AML-193 (cell line): ENCODE results near the gene TOLLIP.
"Not testable (repeated sequence)": the region's sequence is repeated elsewhere in the genome, so short reads cannot be mapped to it uniquely, and the experiment has no call there.

ENCODE experiments used
- DNase-seq, 2 experiments: peaks; one replicate each; lab custom pipeline; 2025; lab: John Stamatoyannopoulos, UW

TOLLIP gene

DNA sequence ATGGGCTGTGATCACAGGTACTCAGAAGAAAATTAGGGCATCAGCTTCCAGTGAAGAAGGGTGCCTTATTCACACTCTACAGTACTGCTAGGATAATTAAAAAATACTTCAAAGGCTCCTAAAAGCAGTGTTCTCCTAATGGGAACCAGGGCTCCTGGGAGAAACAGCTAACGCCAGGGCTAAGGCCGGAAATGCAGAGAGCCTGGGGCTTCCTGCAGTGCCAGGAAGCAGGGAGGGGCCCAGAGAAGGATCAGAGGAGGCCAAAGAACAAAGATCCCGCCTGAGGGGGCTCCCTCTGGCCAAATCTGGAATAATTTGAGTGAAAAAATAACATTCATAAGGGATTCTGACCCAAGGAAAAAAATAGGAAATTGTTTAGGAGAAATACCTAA, 27.5 kb downstream of the TOLLIP start:
- DNase-seq, result no peak

DNA sequence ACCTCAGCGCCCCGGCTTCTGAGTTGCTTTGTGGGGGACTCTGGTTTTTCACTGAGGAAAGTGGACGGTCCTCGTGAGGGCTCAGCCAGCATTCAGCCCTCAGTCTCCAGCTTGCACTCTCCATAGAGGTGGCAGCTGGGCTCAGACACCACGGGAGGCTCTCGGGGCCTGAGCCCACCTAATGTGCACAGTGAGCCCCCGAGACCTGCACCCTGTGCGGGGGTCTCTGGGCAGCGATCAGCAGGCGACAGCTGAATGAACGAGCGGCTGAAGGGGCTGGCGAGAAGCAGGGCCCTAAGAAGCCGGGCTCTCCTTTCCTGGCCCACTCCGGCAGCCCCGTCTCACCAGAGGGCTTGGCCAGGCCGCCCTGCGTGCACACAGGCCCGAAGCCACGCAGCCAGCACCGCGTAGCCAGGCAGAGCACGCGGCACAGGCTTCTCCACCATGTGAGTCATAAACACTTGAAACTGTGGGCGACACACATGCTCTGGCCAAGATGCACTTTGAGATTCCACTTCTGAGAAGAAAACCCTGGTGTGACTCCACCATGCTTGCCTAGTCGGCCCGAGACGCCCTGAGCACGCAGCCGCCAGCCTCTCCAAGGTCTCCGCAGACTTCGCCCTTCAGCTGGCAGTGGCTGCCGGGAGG, 28.0 kb downstream of the TOLLIP start:
- no peak for DNase-seq

GRCh38 chr11:1280116-1281035, 29.1 kb downstream of the TOLLIP start:
- DNase-seq, result no peak

GRCh38 chr11:1279674-1280055, 29.8 kb downstream of the TOLLIP start:
- no peak for DNase-seq

GRCh38 chr11:1278766-1279673, 30.4 kb downstream of the TOLLIP start:
- DNase-seq, result no peak

DNA sequence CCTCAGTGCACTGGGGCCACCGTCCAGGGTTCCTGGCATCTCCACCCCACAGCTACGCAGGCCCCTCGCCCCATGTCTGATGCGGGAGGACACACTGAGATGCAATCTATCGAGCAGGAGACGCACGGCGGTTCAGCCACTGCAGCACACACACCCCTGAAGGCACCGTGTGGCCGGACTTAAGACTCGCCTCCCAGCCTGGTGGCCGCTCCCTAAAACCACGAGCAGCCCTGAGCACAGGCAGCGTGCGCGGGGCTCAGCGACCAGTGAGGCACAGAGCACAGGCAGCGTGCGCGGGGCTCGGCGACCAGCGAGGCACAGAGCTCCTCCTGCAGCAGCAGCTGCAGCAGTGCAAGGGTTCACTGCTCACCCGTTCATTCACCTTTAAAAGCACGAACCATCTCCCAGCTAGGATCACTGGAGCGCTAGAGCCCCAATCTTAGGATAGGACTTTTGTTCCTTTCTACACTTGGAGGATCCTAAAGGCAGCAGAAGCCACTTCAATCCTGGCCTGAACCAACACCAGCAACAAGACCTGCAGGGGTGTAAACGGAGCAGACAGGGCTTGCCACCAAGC, 31.4 kb downstream of the TOLLIP start:
- DNase-seq, result no peak

GRCh38 chr11:1276866-1277615, 32.4 kb downstream of the TOLLIP start:
- DNase-seq, result no peak

DNA sequence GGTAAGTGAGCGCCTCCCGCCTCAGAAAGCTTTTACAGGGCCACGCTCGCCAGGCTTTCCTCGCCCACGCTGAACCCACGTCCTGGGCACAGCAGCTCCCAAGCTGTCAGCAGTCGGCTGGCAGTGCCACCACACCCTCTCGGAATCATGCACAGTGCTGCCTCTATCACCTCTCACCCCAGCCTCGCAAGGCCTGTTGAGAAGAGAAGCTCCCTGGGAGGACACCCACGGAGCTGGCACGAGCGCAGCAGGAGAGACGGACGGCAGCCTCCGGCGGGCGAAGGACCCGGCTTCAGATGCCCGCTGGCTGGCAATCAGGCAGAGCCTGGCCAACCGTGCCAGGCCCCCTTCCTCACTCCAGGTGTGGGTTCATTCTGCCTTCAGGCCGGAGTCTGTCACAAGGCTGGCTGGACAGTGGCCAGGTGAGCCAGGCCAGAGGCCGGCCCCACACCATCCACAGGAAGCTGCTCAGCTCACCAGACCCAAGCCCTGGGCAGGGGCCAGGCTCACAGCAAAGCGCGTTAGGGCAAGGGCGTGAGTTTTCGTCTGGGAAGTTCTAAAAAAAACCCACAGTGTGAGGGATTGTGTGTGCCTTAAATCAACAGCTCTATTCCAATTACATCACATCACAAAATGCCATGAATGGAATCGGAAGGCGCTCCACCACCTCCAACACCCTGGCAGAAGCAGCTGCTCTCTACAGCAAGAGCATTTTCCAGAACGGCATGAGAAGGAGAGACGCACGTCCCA, 33.2 kb downstream of the TOLLIP start:
- DNase-seq, result no peak

- DNase-seq, result no peak
These were observed 34.4 kb downstream of the TOLLIP start for GRCh38 chr11:1275021-1275420.

DNA sequence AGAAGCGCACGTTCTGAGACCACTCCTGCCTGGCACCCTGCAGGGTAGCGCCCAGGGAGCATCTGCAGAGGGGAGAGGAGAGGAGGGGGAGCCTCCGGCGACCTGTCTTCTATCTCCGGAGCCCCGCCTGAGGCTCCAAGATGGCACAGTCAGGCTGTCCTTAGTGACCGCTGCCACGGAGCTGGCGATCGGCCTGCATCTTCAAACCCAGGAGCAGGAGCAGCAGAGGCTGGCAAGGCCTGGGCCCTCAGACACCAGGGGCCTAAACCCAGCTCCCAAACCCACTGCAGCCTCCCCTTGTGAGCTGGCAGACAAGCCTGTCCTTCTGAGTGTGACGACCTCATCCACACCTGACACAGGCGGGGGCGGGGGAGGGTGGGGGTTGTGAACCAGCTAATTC, 34.9 kb downstream of the TOLLIP start:
- DNase-seq, result no peak

- no peak for DNase-seq
These were observed 36.9 kb downstream of the TOLLIP start for GRCh38 chr11:1272531-1272930.

- no peak for DNase-seq
These were observed 37.5 kb downstream of the TOLLIP start for GRCh38 chr11:1271927-1272326.

- DNase-seq, result no peak
These were observed 38.0 kb downstream of the TOLLIP start for GRCh38 chr11:1271406-1271805.

- no peak for DNase-seq
These were observed 38.4 kb downstream of the TOLLIP start for GRCh38 chr11:1271002-1271401.

DNA sequence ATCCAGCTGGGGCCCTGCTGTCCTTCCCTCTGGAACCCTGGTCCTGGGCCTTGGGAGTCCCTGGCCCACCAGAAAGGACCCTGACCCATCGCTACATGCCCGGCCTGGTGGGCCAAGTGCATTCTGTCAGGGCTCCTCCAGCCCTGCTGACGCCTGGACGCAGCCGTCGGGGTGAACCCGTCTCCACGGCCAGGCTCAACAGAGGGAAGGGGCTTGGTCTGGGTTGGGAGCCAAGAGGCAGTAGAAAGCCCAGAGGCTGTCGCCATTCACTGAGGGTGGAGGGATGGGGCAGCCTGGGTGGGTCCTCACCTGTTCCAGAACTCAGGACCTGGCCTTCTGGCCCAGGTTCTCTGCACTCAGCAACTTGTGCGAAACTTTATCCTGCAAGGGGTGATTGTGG, 39.0 kb downstream of the TOLLIP start:
- DNase-seq, result no peak

DNA sequence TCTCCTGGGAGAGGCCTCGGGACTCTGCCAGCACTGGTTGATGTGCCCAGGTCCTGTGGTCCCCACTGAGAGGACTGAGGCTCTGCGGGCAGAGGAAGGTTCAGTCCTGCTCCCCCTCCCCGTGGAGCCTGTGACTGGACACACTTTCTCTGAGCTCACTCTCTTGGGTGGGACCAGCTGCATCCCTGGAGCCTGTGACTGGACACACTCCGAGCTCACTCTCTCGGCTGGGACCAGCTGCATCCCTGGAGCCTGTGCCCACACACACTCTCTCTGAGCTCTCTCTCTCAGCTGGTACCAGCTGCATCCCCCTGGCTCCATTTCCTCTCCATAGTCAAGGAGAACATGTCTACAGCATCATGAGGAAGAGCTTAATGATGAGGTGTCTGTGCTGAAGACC, 39.5 kb downstream of the TOLLIP start:
- no peak for DNase-seq

- no peak for DNase-seq
These were observed 41.9 kb downstream of the TOLLIP start for GRCh38 chr11:1267441-1268100.

GRCh38 chr11:1266976-1267375, 42.5 kb downstream of the TOLLIP start:
- DNase-seq, result not testable (repeated sequence)

DNA sequence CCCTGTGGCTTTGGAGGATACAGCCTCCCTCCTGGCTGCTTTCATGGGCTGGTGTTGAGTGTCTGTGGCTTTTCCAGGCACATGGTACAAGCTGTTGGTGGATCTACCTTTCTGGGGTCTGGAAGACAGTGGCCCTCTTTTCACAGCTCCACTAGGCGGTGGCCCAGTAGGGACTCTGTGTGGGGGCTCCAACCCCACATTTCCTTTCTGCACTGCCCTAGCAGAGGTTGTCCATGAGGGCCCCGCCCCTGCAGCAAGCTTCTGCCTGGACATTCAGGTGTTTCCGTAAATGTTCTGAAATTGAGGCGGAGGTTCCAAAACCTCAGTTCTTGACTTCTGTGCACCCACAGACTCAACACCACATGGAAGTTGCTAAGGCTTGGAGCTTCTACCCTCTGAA, 44.0 kb downstream of the TOLLIP start:
- DNase-seq, result not testable (repeated sequence)

GRCh38 chr11:1264444-1264843, 45.0 kb downstream of the TOLLIP start:
- peak; percentile 37 to 52 for DNase-seq
